Activated gamma-delta T cell (primary cell): ENCODE results near the gene OR1F1.

Experiments
- DNase-seq: peaks from one replicate; lab custom pipeline; 2025; lab: John Stamatoyannopoulos, UW

Gene OR1F1

GRCh38 chr16:3249020-3249419 lies 61.0 kb downstream of the OR1F1 start:
- DNase-seq: no peak

- DNase-seq: no peak
These were observed 61.4 kb downstream of the OR1F1 start for GRCh38 chr16:3249451-3249850.

- no peak for DNase-seq
These were observed 65.0 kb downstream of the OR1F1 start for GRCh38 chr16:3252967-3253366.

- no peak for DNase-seq
These were observed 66.3 kb downstream of the OR1F1 start for GRCh38 chr16:3254309-3254708.
